Occipital lobe (tissue), 2 donors: ENCODE measurements around the gene GRAMD1B. TPM values are rescaled to one million over a fixed set of nuclear protein-coding genes. Genes with fewer than 3 reads are reported as not detected.
A peak's percentile ranks its signal among the peaks of the same experiment; 100 is the strongest.

Source experiments
- DNase-seq: peaks from one replicate; lab custom pipeline; 2025; lab: John Stamatoyannopoulos, UW
- total RNA-seq: library from RNA; depleted of rRNA; stranded (reverse); fragments of >200 nt; gene quantifications from one replicate; pipeline ENCODE4 v1.2.3, GENCODE V29; 2014

Gene GRAMD1B
- total RNA-seq, 1 donor from 2014 or later: 59.9 TPM

- DNase-seq: no peak
Measured at GRCh38 chr11:123475469-123475868, 45.4 kb downstream of the GRAMD1B start.

- no peak for DNase-seq
Measured at GRCh38 chr11:123477205-123477907, 47.3 kb downstream of the GRAMD1B start.

GRCh38 chr11:123478352-123478987 lies 48.4 kb downstream of the GRAMD1B start:
- DNase-seq: peak; percentile 11

- DNase-seq: no peak
Measured at GRCh38 chr11:123479048-123479837, 49.2 kb downstream of the GRAMD1B start.

DNA sequence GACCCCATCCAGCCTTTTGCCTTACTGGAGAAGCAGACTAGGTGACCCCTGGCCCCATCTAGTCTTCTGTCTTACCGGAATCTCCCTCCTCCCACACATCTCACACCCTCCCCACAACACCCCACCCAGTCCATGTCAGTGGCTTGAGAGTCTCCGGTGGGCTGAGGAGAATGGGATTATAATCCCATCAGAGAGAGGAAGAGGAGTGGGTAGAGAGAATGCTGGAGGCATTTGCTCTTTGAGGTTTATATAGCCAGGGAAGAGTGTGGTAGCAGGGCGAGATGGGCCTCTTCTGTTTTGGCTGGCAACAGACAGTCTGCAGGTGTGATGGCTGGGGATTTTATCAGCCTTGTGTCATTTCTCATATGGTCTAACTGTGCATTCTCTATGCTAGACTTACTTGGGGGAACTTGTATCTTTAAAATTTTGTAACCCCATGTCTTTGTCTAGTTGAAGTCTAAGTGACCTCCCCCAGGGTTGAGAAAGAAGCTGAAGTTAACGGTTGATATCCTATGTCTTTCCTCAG lies 50.3 kb downstream of the GRAMD1B start:
- no peak for DNase-seq

GRCh38 chr11:123480882-123481281 lies 50.8 kb downstream of the GRAMD1B start:
- no peak for DNase-seq

- DNase-seq: no peak
Measured at GRCh38 chr11:123481640-123482039, 51.6 kb downstream of the GRAMD1B start.

- DNase-seq: no peak
Measured at GRCh38 chr11:123482218-123482617, 52.1 kb downstream of the GRAMD1B start.

GRCh38 chr11:123483058-123483457 lies 53.0 kb downstream of the GRAMD1B start:
- no peak for DNase-seq

DNA sequence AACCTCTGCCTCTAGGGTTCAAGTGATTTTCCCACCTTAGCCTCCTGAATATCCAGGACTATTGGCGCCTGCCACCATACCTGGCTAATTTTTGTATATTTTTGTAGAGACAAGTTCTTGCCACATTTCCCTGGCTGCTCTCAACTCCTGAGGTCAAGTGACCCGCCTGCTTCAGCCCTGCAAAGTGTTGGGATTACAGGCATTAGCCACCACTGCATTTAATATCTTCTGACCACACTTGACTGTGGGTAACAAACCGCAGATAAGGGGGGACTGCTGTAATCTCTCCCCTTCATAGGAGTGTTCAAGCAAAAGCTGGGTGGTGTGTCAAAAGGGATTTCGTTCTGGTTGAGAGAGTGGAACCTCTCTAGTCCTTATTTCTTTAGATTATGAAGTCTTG lies 53.4 kb downstream of the GRAMD1B start:
- no peak for DNase-seq

GRCh38 chr11:123484448-123484847 lies 54.4 kb downstream of the GRAMD1B start:
- no peak for DNase-seq

- DNase-seq: peak; percentile 50
Measured at GRCh38 chr11:123487157-123487744, 57.2 kb downstream of the GRAMD1B start.

GRCh38 chr11:123490527-123490926 lies 60.5 kb downstream of the GRAMD1B start:
- DNase-seq: no peak

DNA sequence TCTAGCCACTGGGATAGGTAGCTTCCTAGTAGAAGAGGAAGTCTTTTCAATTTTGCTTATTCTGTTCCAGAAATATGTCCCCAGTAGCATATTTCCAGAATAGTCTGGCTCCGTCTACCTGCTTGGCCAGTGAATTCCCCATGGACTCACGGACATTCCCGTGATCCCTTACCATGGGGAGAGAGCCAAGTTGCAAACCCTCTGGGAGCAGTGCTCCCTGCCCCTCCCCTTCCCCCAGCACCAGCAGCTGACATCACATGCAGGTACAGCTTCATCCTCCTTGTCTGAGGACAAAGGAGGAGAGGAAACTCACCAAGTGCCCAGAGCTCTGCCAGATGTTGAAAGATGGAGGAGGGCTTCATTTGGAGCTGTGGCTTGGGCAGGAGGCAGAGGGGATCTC lies 61.2 kb downstream of the GRAMD1B start:
- no peak for DNase-seq

DNA sequence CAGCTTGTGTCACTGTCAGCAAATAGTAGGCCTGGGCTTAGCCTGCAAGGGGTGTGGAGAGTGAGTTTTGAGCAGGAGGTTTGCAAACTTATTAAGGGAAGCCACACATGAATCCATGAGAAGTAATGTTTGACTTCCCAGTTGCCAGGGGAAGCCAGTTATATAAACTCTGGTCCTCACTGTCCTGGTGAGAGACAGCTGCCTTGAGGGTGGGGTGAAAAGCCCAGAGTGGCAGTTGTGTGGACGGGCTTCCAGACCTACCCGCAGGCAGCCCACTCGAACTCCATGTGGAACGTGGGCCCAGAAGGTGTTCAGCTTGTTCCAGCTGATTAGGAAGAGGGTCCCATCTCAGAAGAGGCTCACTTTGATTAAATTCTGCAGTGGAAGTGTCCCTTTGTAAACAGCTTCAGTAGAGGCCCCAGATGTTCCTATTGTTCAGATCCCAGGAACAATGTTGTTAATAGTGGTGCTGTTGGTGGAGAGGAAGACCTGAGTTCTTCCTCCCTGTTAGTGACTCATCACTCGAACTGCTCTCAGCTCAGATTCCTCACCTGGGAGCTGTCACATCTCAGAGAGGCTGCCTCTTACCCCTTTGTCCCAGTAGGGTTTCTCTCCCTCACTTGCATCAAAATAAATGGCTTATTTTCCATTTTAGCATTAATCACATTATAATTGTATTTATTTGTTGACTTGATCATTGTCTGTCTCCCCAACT lies 63.4 kb downstream of the GRAMD1B start:
- no peak for DNase-seq

DNA sequence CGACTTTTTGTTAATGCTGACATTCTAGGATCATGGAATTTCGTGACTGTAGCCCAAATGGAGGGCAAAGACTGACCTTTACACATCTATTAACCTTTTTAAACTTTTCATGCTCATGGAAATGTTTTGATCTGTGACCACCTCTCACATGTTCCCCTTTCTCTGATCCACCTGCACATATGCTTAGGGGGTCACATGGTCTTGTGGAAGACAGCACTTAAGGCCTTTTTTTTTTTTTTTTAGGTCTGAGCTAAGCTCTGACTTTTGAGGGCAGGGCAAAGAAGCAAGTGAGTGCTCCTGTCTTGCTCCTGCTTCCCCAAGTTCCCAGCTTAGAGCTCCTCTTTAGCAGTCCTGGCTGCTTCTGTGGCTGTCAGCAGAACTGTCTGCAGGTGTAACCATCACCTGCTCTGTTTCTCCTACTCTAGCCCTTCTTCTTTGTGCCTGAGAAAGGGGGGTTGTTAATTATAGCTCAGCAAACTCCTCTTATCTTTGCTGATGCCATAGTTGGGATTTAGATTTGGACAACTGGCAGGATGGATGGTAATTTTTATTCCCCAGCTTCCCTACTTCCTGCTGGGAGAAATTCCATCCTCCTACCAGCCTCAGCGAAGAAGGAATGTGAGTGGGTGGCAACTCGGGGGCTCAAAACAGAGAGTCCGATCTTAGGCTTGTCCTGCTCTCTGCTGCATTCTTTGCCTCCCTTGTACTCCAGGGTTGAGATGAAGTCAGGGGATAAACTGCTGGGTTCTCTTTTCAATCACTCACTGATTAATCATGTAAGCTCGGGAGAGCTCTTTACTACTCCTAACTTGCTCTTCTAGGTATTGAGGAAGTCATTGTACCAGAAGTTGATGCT lies 64.4 kb downstream of the GRAMD1B start:
- DNase-seq: peak; percentile 9

DNA sequence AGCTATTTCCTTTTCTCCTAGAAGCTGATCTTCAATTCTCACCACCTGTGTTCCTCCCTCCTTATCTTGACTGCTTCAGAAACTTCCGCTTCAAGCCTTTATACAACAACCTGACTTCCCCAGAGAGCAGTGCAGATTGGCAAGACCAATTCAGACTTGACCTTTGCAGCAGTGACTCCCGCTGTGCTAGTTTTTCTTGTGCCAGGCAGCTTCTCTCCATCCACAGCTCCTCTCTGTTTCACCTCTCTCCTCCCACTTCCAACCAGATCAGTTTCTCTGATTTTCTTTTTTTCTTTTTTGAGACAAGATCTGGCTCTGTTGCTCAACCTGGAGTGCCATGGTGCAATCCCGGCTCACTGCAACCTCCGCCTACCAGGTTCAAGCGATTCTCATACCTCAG lies 74.3 kb downstream of the GRAMD1B start:
- no peak for DNase-seq

GRCh38 chr11:123505546-123506299 lies 75.7 kb downstream of the GRAMD1B start:
- DNase-seq: no peak

DNA sequence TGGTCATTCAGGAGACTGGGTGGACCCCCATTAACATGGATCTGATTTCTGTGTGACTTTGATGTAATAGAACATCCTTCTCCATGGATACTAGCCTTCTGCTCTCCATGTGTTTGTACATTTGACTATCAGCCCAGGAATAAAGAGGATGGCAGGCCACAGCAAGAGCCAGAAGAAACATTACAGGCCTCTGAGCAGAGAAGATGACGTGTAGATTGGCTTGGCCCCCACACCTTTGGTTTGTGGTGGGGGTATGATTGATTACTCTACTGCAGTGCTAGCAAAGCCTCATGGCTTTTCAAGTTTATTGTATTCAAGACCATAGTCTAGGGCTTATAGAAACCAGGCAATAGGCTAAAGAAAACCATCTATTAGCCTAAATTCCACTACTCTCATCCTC lies 77.0 kb downstream of the GRAMD1B start:
- DNase-seq: no peak
